ENCODE results near the gene FOXE3. TPM values are rescaled to one million over a fixed set of nuclear protein-coding genes. Genes with fewer than 3 reads are reported as not detected.

FOXE3 gene
- total RNA-seq, 5 donors from 2014 or later (not counting 1 experiment from before 2014, with no cell fraction given) = 0.18 TPM; not detected in 4

DNA sequence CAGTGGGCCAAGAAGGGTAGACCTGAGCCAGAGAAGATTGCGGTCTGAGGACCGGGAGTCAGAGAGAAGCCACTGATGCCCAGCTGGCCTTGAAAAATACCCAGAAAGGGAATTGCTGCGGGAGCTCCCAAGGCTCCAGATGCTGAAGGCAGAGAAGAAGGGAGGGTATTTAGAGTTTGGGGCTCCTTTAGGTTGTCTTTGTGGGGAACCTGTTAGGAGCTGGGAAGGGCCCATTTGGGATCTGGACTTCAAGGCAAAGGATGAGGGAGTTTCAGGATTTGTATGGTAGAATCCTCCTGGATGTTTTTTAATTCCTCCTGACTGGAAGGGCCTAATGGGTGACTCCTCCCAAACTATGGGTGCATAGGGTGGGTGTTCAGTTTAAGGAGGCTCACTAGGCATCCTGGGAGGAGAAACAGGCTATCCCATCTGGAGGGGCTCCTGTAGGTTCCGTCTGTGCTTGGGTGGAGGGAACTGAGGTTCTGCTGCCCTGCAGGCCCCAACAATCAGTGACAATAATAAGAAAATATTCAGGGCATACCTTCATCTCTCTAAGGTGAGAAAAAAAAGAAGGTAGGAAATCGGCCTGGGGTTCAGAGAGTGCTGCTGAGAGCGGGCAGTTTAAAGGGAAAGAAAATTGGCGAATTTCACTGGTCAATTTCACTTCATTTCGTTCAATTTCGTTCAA is 26.9 kb downstream of the FOXE3 start:
- CTCF ChIA-PET = no interaction called here
- 56% methylated on average over 3 of the region's 9 CpGs for WGBS (ENCODE audit: insufficient coverage)
- H3K9me3 ChIP-seq = no peaks in the 10 kb centered on the region

DNA sequence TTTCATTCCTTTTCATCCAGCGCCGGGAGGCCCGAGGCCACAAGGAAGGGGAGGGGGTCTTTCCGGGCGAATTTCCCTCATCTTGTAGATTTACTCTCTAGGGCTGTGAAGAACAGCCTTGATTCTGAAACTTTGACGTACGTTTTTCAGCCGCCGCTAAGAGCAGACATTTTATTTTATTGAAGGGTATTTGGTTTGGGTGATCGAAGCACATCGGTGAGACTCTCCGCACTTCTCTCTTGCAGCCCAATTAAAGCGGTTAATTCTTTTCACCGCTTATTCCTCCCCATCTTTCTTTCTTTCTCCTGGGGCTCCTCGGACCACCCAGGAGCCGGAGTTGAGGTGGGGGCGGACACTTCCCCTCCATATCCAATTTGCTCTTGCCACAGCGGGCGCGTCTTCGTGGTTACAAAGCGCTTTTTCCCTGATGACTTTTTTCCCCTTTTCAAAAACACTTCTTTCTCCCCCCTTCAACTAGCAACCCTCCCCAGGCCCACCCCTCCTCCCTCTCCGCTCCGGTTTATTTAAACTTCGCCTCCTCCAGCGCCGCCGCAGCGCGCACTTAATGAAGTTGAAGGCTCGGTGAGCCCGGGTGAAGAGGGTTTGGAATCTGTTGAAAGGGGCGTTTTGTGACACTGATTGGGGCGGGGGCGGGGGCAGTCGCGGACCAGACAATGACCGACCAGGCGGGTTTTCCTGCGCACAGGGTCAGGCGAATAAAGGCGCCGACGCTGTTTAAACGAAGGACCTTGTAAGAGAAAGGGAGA is 27.6 kb downstream of the FOXE3 start:
- no peaks in the 10 kb centered on the region for H3K9me3 Mint-ChIP-seq
- Histone ChIP-seq H3K4me3 (ENCODE audit: control insufficient read depth in 1 of 2, extremely low read depth in 1 of 2, low read length in 1 of 2) (no peak overlapping the region), H3K36me3 (ENCODE audit: control insufficient read depth in 2 of 2, extremely low read depth in 1 of 2, insufficient read depth in 1 of 2, low read length in 1 of 2) (no peaks in the 10 kb centered on the region), H3K27ac (ENCODE audit: low read length) (no peak overlapping the region), H3K27me3 (replicated peaks in 1 of 2; ENCODE audit: control insufficient read depth in 2 of 2, extremely low read depth in 1 of 2, insufficient read depth in 2 of 2, low read length in 1 of 2) (peaks cover 30 to 89% of the 10 kb centered on the region in 2 experiments), H3K4me1 (ENCODE audit: control insufficient read depth in 1 of 2, extremely low read depth in 1 of 2, insufficient read depth in 2 of 2, low read length in 2 of 2) (peaks cover 2 to 34% of the 10 kb centered on the region in 2 experiments), H3K9me3 (no peaks in the 10 kb centered on the region)
- H3K36me3 Mint-ChIP-seq = no peaks in the 10 kb centered on the region
- POLR2A ChIA-PET = no interaction called here
- peaks cover 13 to 23% (median 18%) of the 10 kb centered on the region in 3 donors for H3K4me1 Mint-ChIP-seq
- WGBS (ENCODE audit: insufficient coverage) = 13% methylated on average over 22 of the region's 45 CpGs
- H3K4me3 Mint-ChIP-seq = peak overlapping the region in 1 of 3 donors; percentile 69
- CTCF ChIA-PET = no interaction called here
- H3K27me3 Mint-ChIP-seq = peaks cover 10 to 37% of the 10 kb centered on the region in 2 donors
- ATAC-seq (replicated peaks in 1 of 4) (no peak), DNase-seq (no peak)
- peak overlapping the region in 1 of 2 donors; percentile 50 for H3K27ac Mint-ChIP-seq

More for the DNA sequence above, 26.9 kb downstream of the FOXE3 start:
- Mint-ChIP-seq H3K36me3 (no peaks in the 10 kb centered on the region), H3K4me1 (peaks cover 13 to 25% (median 18%) of the 10 kb centered on the region in 3 donors), H3K9me3 (no peaks in the 10 kb centered on the region), H3K27me3 (peaks cover 4 to 30% of the 10 kb centered on the region in 2 donors), H3K4me3 (peak overlapping the region in 1 of 3 donors; percentile 34), H3K27ac (peak overlapping the region in 1 of 2 donors; percentile 28)
- POLR2A ChIA-PET = no interaction called here
- no peak for DNase-seq
- H3K27ac ChIP-seq (ENCODE audit: low read length) = no peak overlapping the region
- no peak for ATAC-seq (replicated peaks in 1 of 4)
- H3K27me3 ChIP-seq (replicated peaks in 1 of 2; ENCODE audit: control insufficient read depth in 2 of 2, extremely low read depth in 1 of 2, insufficient read depth in 2 of 2, low read length in 1 of 2) = peaks cover 28 to 84% of the 10 kb centered on the region in 2 experiments
- no peak overlapping the region for H3K4me3 ChIP-seq (ENCODE audit: control insufficient read depth in 1 of 2, extremely low read depth in 1 of 2, low read length in 1 of 2)
- H3K36me3 ChIP-seq (ENCODE audit: control insufficient read depth in 2 of 2, extremely low read depth in 1 of 2, insufficient read depth in 1 of 2, low read length in 1 of 2) = no peaks in the 10 kb centered on the region
- peaks cover 2 to 37% of the 10 kb centered on the region in 2 experiments for H3K4me1 ChIP-seq (ENCODE audit: control insufficient read depth in 1 of 2, extremely low read depth in 1 of 2, insufficient read depth in 2 of 2, low read length in 2 of 2)

DNA sequence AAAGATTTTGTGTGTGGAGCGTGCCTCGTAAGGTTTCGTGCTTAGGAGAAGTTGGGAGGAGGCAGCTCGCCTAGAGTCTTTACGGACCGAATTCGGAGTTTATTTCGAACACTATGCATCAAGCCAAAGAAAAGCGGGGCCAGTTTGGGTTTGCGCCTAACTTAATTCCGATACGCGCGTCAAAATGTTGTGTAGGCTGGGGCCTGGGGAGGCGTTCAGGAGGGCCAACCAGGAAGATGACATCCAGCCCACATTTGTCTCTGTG is 28.1 kb downstream of the FOXE3 start:
- CTCF ChIA-PET = no interaction called here
- Histone ChIP-seq H3K36me3 (ENCODE audit: control insufficient read depth in 2 of 2, extremely low read depth in 1 of 2, insufficient read depth in 1 of 2, low read length in 1 of 2) (no peaks in the 10 kb centered on the region), H3K9me3 (no peaks in the 10 kb centered on the region), H3K4me1 (ENCODE audit: control insufficient read depth in 1 of 2, extremely low read depth in 1 of 2, insufficient read depth in 2 of 2, low read length in 2 of 2) (peaks cover 2 to 32% of the 10 kb centered on the region in 2 experiments), H3K4me3 (ENCODE audit: control insufficient read depth in 1 of 2, extremely low read depth in 1 of 2, low read length in 1 of 2) (peak overlapping the region in 1 of 2 donors; percentile 73), H3K27me3 (replicated peaks in 1 of 2; ENCODE audit: control insufficient read depth in 2 of 2, extremely low read depth in 1 of 2, insufficient read depth in 2 of 2, low read length in 1 of 2) (peaks cover 30 to 92% of the 10 kb centered on the region in 2 experiments), H3K27ac (ENCODE audit: low read length) (no peak overlapping the region)
- 14% methylated on average over 15 of the region's 15 CpGs for WGBS (ENCODE audit: insufficient coverage)
- Mint-ChIP-seq H3K4me1 (peaks cover 13 to 23% (median 18%) of the 10 kb centered on the region in 3 donors), H3K27me3 (peaks cover 15 to 42% of the 10 kb centered on the region in 2 donors), H3K36me3 (no peaks in the 10 kb centered on the region), H3K9me3 (no peaks in the 10 kb centered on the region), H3K4me3 (peak overlapping the region; percentile 57 to 69 (median 64)), H3K27ac (peak overlapping the region in 1 of 2 donors; percentile 50)
- no peak for DNase-seq
- POLR2A ChIA-PET = no interaction called here
- ATAC-seq (replicated peaks in 1 of 4) = peak in 1 of 4 experiments; percentile 13

DNA sequence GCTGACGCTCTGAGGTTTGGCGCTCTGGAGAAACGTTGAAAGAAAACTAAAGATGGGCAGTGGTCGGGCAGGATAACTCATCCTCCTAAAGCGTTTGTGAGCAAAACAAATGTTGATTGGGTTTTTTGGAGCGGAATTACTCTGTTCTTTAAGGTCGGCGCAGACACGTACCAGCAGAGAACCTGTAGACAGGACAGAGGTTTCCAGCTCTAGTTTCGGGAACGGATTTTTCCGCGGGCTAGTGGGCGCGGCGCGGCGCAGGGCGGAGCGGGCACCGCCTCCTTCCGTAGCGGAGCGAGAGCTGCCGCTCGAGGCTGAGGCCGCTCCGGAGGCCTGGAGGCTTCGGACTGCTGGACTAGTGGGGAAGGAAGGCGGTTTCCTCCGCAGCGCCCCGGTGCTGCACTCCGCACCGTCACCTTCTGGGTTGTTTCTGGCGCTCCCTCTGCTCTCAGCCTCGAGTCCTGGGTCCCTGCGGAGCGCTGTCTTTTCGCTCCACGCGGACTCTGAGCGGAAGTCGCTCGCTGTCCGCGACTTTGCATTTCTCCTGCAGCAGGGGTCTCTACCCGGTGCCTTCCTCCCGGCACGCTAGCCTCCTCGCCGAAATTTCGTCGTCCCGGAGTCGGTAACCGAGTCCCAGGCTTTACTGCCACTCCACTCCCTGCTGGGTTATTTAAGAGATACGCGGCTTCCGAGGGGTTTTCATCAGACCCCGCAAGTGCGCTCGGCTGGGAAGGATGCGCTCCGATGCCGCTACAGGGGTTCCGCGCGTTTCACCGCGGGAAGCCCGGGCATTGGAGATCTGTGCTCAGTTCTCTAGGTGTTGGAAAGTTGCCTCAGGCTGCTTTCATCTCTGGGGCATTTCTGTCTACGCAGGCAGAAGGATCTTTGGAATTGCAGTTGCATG is 28.7 kb downstream of the FOXE3 start:
- ATAC-seq (replicated peaks in 1 of 4) = peak; percentile 50 to 63 (median 60)
- ChIA-PET CTCF (no interaction called here), POLR2A (no interaction called here)
- Histone ChIP-seq H3K9me3 (no peaks in the 10 kb centered on the region), H3K36me3 (ENCODE audit: control insufficient read depth in 2 of 2, extremely low read depth in 1 of 2, insufficient read depth in 1 of 2, low read length in 1 of 2) (no peaks in the 10 kb centered on the region), H3K27me3 (replicated peaks in 1 of 2; ENCODE audit: control insufficient read depth in 2 of 2, extremely low read depth in 1 of 2, insufficient read depth in 2 of 2, low read length in 1 of 2) (peaks cover 30 to 92% of the 10 kb centered on the region in 2 experiments), H3K4me1 (ENCODE audit: control insufficient read depth in 1 of 2, extremely low read depth in 1 of 2, insufficient read depth in 2 of 2, low read length in 2 of 2) (peaks cover 2 to 30% of the 10 kb centered on the region in 2 experiments), H3K4me3 (ENCODE audit: control insufficient read depth in 1 of 2, extremely low read depth in 1 of 2, low read length in 1 of 2) (peak overlapping the region; percentile 8 to 73), H3K27ac (ENCODE audit: low read length) (no peak overlapping the region)
- Mint-ChIP-seq H3K4me1 (peaks cover 13 to 19% (median 17%) of the 10 kb centered on the region in 3 donors), H3K27ac (peak overlapping the region in 1 of 2 donors; percentile 50), H3K36me3 (no peaks in the 10 kb centered on the region), H3K4me3 (peak overlapping the region; percentile 57 to 69 (median 64)), H3K9me3 (no peaks in the 10 kb centered on the region), H3K27me3 (peaks cover 21 to 47% of the 10 kb centered on the region in 2 donors)
- 5% methylated on average over 69 of the region's 73 CpGs for WGBS (ENCODE audit: insufficient coverage)
- peak in 2 of 35 experiments; percentile 22 to 47 for DNase-seq

DNA sequence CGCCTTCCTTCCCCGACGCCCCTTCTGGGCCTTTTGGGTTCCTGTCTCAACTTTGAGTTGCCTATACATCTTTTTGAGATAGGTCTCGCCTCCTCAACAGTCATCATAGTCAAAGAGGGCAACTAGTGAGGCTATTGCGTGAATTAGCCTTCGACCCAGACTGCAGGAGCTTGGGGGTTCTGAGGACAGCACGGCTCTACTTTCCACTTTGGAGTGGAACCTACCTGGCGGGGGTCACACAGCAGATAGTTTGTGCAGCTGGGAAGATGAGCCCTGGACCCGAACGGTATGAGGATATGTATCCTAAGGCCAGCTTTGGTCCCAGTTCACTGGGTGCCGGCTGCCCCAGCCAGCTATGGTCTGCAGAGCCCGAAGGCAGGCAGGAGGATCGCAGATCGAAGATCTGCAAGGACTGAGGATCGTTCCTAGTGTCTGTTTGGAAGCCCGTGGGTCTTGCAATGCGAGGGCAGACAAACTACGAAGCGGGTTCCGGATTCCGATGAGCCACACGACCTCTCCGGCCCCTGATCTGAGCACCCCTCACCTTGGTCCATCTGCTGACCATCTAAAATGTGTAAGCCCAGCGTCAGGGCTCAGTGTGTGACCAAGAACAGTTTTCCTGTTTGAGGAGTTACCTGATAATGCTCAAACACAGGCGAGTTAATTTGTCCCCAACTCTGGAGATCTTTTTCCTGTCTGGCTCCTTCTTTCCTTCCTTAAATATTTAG is 29.9 kb downstream of the FOXE3 start:
- peaks cover 37 to 92% of the 10 kb centered on the region in 2 experiments for H3K27me3 ChIP-seq (replicated peaks in 1 of 2; ENCODE audit: control insufficient read depth in 2 of 2, extremely low read depth in 1 of 2, insufficient read depth in 2 of 2, low read length in 1 of 2)
- Mint-ChIP-seq H3K4me1 (peaks cover 17 to 21% (median 18%) of the 10 kb centered on the region in 3 donors), H3K9me3 (no peaks in the 10 kb centered on the region), H3K27ac (no peak overlapping the region), H3K27me3 (peaks cover 32 to 56% of the 10 kb centered on the region in 2 donors), H3K36me3 (no peaks in the 10 kb centered on the region), H3K4me3 (peak overlapping the region in 1 of 3 donors; percentile 69)
- no peak for DNase-seq
- H3K9me3 ChIP-seq = no peaks in the 10 kb centered on the region
- ChIA-PET CTCF (interaction anchor here (0.7 to 1.4 kb wide), 3 partner anchors 8 to 130 kb away, joined by 3 to 8 read pairs (median 8); partner anchors contain the start of gene FOXD2 (in 2 of the 2)), POLR2A (no interaction called here)
- peaks cover 2 to 33% of the 10 kb centered on the region in 2 experiments for H3K4me1 ChIP-seq (ENCODE audit: control insufficient read depth in 1 of 2, extremely low read depth in 1 of 2, insufficient read depth in 2 of 2, low read length in 2 of 2)
- no peaks in the 10 kb centered on the region for H3K36me3 ChIP-seq (ENCODE audit: control insufficient read depth in 2 of 2, extremely low read depth in 1 of 2, insufficient read depth in 1 of 2, low read length in 1 of 2)
- 16% methylated on average over 22 of the region's 25 CpGs for WGBS (ENCODE audit: insufficient coverage)
- no peak overlapping the region for H3K27ac ChIP-seq (ENCODE audit: low read length)
- ATAC-seq (replicated peaks in 1 of 4) = no peak
- H3K4me3 ChIP-seq (ENCODE audit: control insufficient read depth in 1 of 2, extremely low read depth in 1 of 2, low read length in 1 of 2) = no peak overlapping the region
